ENCODE data around the gene ATAD1.

ATAD1 gene

DNA sequence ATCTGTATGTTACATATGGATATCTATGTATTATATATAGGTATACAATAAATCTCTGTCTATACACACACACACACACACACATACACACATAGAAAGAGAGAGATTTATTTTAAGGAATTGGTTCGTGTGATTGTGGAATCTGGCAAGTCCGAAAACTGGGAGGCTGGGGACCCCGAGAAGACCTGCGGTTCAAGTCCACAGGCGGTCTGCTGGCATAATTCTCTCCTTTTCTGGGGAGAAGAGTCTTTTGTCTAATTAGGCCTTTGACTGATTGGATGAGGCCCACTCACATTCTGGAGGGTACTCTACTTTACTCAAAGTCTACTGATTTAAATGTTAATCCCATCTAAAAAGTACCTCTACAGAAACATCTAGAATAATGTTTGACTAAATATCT, 93.2 kb downstream of the ATAD1 start:
- no peak for DNase-seq (ENCODE audit: low read depth)
- Histone ChIP-seq H3K9ac (ENCODE audit: low read length) (no peak overlapping the region), H3K4me3 (ENCODE audit: low read length) (no peak overlapping the region), H3K4me1 (ENCODE audit: control insufficient read depth, insufficient read depth, low read length) (peaks cover 22% of the 10 kb centered on the region), H3K9me3 (ENCODE audit: control insufficient read depth, low read length) (no peaks in the 10 kb centered on the region), H3K36me3 (ENCODE audit: control insufficient read depth, insufficient read depth, low read length, severe bottlenecking) (peaks cover 26% of the 10 kb centered on the region), H3K27me3 (replicated peaks; ENCODE audit: control insufficient read depth, insufficient read depth, low read length) (no peaks in the 10 kb centered on the region)

DNA sequence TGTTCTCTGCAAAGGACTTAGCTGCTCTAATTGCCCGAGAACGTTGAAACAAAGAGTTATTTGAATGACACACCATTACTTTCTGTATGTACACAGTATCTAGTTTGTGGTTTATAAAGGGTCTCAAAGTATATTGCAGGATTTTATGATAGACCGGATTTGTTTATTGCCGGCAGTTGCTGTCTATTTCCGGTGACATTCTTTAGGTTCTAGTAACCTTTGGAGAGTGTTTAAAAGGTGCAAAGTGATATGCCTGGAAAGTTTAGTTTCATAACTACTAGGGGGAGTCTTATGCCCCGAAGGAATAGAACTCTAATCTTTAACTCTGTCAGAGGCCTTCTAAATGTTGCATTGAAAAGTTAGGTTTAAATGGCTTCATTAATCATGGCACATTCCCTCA, 94.5 kb downstream of the ATAD1 start:
- H3K4me1 ChIP-seq (ENCODE audit: control insufficient read depth, insufficient read depth, low read length), result peaks cover 22% of the 10 kb centered on the region
- no peak for DNase-seq (ENCODE audit: low read depth)
- peaks cover 25% of the 10 kb centered on the region for H3K36me3 ChIP-seq (ENCODE audit: control insufficient read depth, insufficient read depth, low read length, severe bottlenecking)

DNA sequence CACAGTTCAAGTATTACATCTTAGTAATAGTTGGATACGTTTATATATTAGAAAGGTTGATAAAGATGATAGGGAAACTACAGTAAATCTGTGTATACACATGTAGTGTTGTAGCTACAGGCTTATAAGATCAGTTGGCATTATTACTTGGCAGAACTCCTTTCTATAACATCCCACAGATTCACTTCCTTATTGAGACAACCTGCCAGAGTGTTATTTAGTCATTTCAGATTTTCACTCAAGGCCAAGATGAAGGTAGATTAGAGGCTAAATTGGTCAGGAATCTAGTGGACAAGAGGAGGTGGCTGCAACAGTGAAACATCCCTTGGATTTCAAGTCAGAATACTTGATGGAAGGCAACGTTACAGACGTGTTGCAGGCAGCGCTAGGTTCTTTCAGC, 95.3 kb downstream of the ATAD1 start:
- H3K36me3 ChIP-seq (ENCODE audit: control insufficient read depth, insufficient read depth, low read length, severe bottlenecking), result peaks cover 22% of the 10 kb centered on the region
- peak overlapping the region; percentile 29 for H3K9ac ChIP-seq (ENCODE audit: low read length)
- no peaks in the 10 kb centered on the region for H3K27me3 ChIP-seq (replicated peaks; ENCODE audit: control insufficient read depth, insufficient read depth, low read length)
- no peak overlapping the region for H3K4me3 ChIP-seq (ENCODE audit: low read length)
- no peaks in the 10 kb centered on the region for H3K9me3 ChIP-seq (ENCODE audit: control insufficient read depth, low read length)
- peaks cover 22% of the 10 kb centered on the region for H3K4me1 ChIP-seq (ENCODE audit: control insufficient read depth, insufficient read depth, low read length)
- DNase-seq (ENCODE audit: low read depth), result no peak

More for the DNA sequence above, 94.5 kb downstream of the ATAD1 start:
- Histone ChIP-seq H3K4me3 (ENCODE audit: low read length) (no peak overlapping the region), H3K9me3 (ENCODE audit: control insufficient read depth, low read length) (no peaks in the 10 kb centered on the region), H3K9ac (ENCODE audit: low read length) (no peak overlapping the region), H3K27me3 (replicated peaks; ENCODE audit: control insufficient read depth, insufficient read depth, low read length) (no peaks in the 10 kb centered on the region)

DNA sequence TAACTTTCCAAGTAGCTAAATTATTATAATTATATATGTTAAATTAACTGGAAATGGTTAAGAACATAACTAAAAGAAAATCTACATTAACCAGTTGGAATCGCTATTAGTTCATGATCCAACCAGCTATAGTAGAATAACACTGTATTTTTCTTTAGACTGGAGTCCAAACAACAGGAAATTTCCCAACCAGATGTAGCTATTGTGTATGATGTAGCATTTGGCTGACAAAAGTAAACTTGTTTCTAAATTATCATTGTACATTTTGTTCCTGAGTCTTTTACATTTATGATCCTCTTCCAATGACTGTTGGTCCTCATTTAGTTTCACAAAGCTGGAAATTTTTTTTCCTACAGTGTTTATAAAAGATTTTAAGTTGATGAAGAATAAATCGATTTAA, 96.2 kb downstream of the ATAD1 start:
- Histone ChIP-seq H3K27me3 (replicated peaks; ENCODE audit: control insufficient read depth, insufficient read depth, low read length) (no peaks in the 10 kb centered on the region), H3K9ac (ENCODE audit: low read length) (peak overlapping the region; percentile 29), H3K4me3 (ENCODE audit: low read length) (peak overlapping the region; percentile 36), H3K9me3 (ENCODE audit: control insufficient read depth, low read length) (no peaks in the 10 kb centered on the region), H3K4me1 (ENCODE audit: control insufficient read depth, insufficient read depth, low read length) (peaks cover 22% of the 10 kb centered on the region), H3K36me3 (ENCODE audit: control insufficient read depth, insufficient read depth, low read length, severe bottlenecking) (peaks cover 22% of the 10 kb centered on the region)
- DNase-seq (ENCODE audit: low read depth), result peak; percentile 53

DNA sequence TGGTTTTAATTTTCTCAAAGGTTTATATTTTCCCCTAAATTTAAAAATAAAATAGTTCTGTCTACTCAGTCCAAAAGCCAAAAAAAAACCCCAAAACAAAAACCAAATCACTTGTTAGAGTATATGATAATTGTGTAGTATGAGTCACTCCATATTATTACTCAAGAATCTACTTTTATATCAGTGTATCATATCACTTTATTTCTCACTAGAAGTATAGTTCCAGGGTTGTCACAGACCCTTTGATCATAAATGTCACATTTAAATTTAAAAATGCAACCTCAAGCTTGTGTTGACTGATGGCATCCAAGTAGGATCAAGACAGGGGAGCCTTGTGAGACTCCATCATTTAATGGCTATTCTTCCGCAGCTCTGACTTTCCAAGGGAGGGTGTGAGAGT, 97.4 kb downstream of the ATAD1 start:
- Histone ChIP-seq H3K27me3 (replicated peaks; ENCODE audit: control insufficient read depth, insufficient read depth, low read length) (no peaks in the 10 kb centered on the region), H3K4me3 (ENCODE audit: low read length) (no peak overlapping the region), H3K4me1 (ENCODE audit: control insufficient read depth, insufficient read depth, low read length) (peaks cover 28% of the 10 kb centered on the region), H3K9ac (ENCODE audit: low read length) (no peak overlapping the region), H3K9me3 (ENCODE audit: control insufficient read depth, low read length) (no peaks in the 10 kb centered on the region), H3K36me3 (ENCODE audit: control insufficient read depth, insufficient read depth, low read length, severe bottlenecking) (peaks cover 29% of the 10 kb centered on the region)
- no peak for DNase-seq (ENCODE audit: low read depth)

DNA sequence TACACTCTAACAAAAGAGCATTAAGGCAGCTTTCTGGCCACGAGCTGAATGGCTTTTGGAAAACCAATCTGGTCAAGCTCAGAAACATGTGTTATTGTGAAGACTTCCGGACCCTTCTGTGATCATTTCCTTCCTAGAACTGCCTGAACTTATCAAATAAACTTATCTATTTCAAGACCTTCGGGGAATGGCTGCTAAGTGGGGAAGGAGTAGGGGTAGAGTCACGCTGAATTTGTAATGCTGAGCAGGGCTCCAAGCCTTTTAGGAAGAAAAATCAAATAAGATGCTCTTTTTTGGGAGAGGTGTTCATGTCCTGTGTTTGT, 101.7 kb downstream of the ATAD1 start:
- Histone ChIP-seq H3K27me3 (replicated peaks; ENCODE audit: control insufficient read depth, insufficient read depth, low read length) (no peaks in the 10 kb centered on the region), H3K9me3 (ENCODE audit: control insufficient read depth, low read length) (no peaks in the 10 kb centered on the region), H3K4me1 (ENCODE audit: control insufficient read depth, insufficient read depth, low read length) (peaks cover 17% of the 10 kb centered on the region), H3K36me3 (ENCODE audit: control insufficient read depth, insufficient read depth, low read length, severe bottlenecking) (peaks cover 71% of the 10 kb centered on the region), H3K4me3 (ENCODE audit: low read length) (no peak overlapping the region), H3K9ac (ENCODE audit: low read length) (no peak overlapping the region)
- DNase-seq (ENCODE audit: low read depth), result no peak

DNA sequence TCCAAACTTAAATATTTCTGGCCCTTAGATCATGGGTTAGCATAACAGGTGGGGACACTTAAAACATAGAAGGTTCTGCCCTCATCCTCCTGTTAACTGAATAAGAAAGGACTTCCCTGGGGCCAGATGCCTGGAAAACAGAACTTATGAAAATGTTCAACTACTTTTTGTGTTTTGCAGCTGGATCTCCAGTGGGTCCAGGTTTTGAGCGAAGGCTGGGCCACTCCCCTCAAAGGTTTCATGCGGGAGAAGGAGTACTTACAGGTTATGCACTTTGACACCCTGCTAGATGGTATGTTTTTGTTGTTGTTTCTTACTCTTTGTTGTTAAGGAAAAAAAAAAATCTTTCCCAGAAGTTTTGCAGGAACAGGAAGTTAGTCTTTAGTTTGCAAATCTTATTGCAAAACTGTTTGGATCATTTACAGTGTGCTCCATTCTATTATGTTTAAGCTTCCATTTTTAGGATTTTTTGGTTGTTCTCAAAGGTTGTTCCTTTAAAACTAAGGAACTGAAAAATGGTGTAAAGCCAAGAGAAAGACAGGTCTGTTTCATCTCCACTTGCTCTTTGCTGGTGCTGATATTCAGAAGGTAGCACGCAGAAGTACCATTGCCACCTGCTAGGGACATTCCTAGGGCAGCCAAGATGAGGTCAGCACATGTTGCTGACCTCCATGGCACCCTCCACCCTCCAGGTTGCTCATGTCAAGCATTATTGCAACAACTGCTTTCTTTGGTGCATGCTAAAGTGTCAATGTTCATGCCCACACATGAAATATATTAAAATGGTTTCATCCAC, 102.3 kb downstream of the ATAD1 start:
- Histone ChIP-seq H3K4me1 (ENCODE audit: control insufficient read depth, insufficient read depth, low read length) (peaks cover 12% of the 10 kb centered on the region), H3K4me3 (ENCODE audit: low read length) (no peak overlapping the region), H3K9ac (ENCODE audit: low read length) (no peak overlapping the region), H3K36me3 (ENCODE audit: control insufficient read depth, insufficient read depth, low read length, severe bottlenecking) (peaks cover 76% of the 10 kb centered on the region), H3K27me3 (replicated peaks; ENCODE audit: control insufficient read depth, insufficient read depth, low read length) (no peaks in the 10 kb centered on the region), H3K9me3 (ENCODE audit: control insufficient read depth, low read length) (no peaks in the 10 kb centered on the region)
- no peak for DNase-seq (ENCODE audit: low read depth)

DNA sequence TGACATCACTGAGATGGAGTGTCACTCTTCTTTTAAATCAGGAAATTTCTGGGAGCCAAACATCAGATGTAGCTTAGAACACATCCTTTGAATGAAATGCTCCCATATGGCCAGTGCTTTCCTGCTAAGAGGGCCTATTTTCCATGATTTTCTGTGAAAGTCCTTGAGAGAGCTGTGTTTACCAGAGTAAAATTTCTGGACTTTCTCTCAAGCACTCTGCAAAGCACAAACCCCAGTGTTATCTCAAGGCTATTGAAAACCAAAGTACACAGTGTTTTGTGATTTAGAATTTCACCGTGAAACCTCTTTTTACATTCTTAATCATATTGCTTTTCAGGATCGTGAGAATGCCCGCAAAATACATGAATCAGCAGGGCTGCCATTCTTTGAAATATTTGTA, 104.3 kb downstream of the ATAD1 start:
- Histone ChIP-seq H3K4me3 (ENCODE audit: low read length) (no peak overlapping the region), H3K9me3 (ENCODE audit: control insufficient read depth, low read length) (no peaks in the 10 kb centered on the region), H3K4me1 (ENCODE audit: control insufficient read depth, insufficient read depth, low read length) (peaks cover 26% of the 10 kb centered on the region), H3K27me3 (replicated peaks; ENCODE audit: control insufficient read depth, insufficient read depth, low read length) (no peaks in the 10 kb centered on the region), H3K36me3 (ENCODE audit: control insufficient read depth, insufficient read depth, low read length, severe bottlenecking) (peaks cover 80% of the 10 kb centered on the region), H3K9ac (ENCODE audit: low read length) (no peak overlapping the region)
- no peak for DNase-seq (ENCODE audit: low read depth)

DNA sequence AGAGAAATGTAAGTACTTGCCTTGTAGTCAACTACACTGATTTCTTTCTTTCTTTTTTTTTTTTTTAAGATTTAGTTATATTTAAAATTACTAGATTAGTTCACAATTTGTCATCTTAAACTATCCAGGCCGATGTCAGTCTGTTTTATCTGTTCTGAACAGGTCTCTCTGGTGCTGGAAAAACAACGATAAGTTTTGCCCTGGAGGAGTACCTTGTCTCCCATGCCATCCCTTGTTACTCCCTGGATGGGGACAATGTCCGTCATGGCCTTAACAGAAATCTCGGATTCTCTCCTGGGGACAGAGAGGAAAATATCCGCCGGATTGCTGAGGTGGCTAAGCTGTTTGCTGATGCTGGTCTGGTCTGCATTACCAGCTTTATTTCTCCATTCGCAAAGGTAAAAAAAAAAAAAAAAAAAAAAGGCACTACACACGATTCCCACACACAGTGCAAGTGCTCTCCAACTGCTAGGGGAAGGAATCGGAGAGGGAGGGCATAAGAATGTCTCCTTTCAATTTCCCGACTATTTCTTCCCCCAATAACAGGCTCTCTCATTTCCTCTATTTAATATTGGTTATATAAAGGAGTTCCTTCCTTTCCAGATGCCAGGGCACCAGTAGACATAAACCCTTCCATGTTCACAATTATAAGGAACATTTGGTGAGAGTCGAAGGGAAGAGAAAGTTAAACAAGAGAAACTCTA, 105.0 kb downstream of the ATAD1 start:
- DNase-seq (ENCODE audit: low read depth), result no peak
- Histone ChIP-seq H3K9me3 (ENCODE audit: control insufficient read depth, low read length) (no peaks in the 10 kb centered on the region), H3K4me1 (ENCODE audit: control insufficient read depth, insufficient read depth, low read length) (peaks cover 32% of the 10 kb centered on the region), H3K4me3 (ENCODE audit: low read length) (no peak overlapping the region), H3K9ac (ENCODE audit: low read length) (no peak overlapping the region), H3K36me3 (ENCODE audit: control insufficient read depth, insufficient read depth, low read length, severe bottlenecking) (peaks cover 75% of the 10 kb centered on the region), H3K27me3 (replicated peaks; ENCODE audit: control insufficient read depth, insufficient read depth, low read length) (no peaks in the 10 kb centered on the region)

DNA sequence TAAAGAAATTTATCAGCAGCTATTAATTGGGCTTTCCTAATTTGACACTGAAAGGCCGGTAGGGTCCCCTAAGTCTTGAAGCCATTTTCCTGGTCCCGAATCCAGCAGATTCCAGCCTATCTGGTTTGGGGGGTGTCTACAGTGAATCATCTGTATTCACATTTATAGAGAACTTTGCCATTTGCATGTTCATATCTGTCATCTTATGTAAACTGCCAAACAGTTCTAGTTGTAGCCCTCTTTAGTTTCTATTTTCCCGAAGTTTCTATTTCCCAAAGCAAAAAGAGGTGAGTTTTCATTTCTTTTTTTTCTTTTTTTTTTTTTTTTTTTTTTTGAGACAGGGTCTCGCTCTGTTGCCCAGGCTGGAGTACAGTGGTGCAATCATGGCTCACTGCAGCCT, 110.8 kb downstream of the ATAD1 start:
- no peak for DNase-seq (ENCODE audit: low read depth)
- Histone ChIP-seq H3K4me1 (ENCODE audit: control insufficient read depth, insufficient read depth, low read length) (peaks cover 41% of the 10 kb centered on the region), H3K9me3 (ENCODE audit: control insufficient read depth, low read length) (no peaks in the 10 kb centered on the region), H3K9ac (ENCODE audit: low read length) (no peak overlapping the region), H3K4me3 (ENCODE audit: low read length) (no peak overlapping the region), H3K36me3 (ENCODE audit: control insufficient read depth, insufficient read depth, low read length, severe bottlenecking) (peaks cover 26% of the 10 kb centered on the region), H3K27me3 (replicated peaks; ENCODE audit: control insufficient read depth, insufficient read depth, low read length) (no peaks in the 10 kb centered on the region)

DNA sequence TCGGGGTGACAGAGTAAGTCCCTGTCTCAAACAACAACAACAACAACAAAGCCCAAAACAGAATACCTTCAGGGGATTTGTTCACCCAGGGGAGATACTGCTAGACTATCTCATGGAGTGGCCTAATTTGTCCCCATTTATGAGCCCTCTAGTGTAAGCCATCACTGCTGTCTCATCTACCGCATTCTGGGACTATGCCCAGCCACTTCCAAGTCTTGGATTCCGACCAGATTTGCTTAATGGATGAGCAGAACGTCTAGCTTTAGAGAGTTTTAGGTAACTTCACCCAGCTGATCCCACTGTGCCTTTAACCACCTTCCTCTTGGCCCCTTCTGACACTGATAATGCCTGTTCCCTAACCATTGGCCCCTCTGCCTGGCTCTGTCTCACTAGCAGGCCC, 111.3 kb downstream of the ATAD1 start:
- no peaks in the 10 kb centered on the region for H3K9me3 ChIP-seq (ENCODE audit: control insufficient read depth, low read length)
- H3K4me1 ChIP-seq (ENCODE audit: control insufficient read depth, insufficient read depth, low read length), result peaks cover 45% of the 10 kb centered on the region
- H3K4me3 ChIP-seq (ENCODE audit: low read length), result no peak overlapping the region
- DNase-seq (ENCODE audit: low read depth), result no peak
- no peak overlapping the region for H3K9ac ChIP-seq (ENCODE audit: low read length)
- no peaks in the 10 kb centered on the region for H3K27me3 ChIP-seq (replicated peaks; ENCODE audit: control insufficient read depth, insufficient read depth, low read length)
- peaks cover 21% of the 10 kb centered on the region for H3K36me3 ChIP-seq (ENCODE audit: control insufficient read depth, insufficient read depth, low read length, severe bottlenecking)
